ENCODE data around the gene KHSRP.
A peak's percentile ranks its signal among the peaks of the same experiment; 100 is the strongest.

Gene KHSRP

DNA sequence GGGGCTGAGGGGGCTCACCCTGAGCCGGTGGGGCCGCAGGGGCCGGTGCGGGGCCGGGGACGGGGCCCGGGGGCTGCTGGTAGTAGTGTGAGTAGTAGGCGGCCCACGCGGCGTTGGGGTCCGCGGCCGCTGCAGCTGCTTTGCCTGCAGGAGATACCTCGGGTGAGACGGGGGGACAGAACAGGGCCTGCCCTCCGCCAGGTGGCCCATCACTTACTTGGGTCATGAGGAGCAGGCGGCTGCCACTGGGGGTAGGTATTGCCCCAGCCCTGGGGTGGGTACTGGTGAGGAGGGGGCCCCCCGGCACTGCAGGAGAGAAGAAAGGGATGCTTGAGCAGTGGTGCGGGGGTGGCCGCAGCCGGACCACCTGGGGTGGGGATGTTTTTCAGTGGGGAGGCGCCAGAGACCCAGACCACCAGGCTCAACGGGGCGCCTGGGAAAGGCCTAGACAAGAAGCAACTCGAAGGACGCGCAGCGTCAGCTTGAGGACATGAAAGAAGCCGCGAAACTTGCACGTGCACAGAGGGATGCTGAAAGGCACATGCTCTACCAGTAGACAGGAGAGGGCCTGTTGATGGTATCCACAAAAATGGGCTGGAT, 8.9 kb downstream of the KHSRP start:
- TF ChIP-seq, protein P1, sequence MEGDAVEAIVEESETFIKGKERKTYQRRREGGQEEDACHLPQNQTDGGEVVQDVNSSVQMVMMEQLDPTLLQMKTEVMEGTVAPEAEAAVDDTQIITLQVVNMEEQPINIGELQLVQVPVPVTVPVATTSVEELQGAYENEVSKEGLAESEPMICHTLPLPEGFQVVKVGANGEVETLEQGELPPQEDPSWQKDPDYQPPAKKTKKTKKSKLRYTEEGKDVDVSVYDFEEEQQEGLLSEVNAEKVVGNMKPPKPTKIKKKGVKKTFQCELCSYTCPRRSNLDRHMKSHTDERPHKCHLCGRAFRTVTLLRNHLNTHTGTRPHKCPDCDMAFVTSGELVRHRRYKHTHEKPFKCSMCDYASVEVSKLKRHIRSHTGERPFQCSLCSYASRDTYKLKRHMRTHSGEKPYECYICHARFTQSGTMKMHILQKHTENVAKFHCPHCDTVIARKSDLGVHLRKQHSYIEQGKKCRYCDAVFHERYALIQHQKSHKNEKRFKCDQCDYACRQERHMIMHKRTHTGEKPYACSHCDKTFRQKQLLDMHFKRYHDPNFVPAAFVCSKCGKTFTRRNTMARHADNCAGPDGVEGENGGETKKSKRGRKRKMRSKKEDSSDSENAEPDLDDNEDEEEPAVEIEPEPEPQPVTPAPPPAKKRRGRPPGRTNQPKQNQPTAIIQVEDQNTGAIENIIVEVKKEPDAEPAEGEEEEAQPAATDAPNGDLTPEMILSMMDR (IDR thresholded peaks at IDR 0.05; ENCODE audit: control insufficient read depth, insufficient read depth, low read depth, low read length, missing control alignments), result no peak
- DNase-seq (ENCODE audit: low read depth), result no peak
- no peak overlapping the region for H3K4me3 ChIP-seq (ENCODE audit: control insufficient read depth, low read depth, low read length)

DNA sequence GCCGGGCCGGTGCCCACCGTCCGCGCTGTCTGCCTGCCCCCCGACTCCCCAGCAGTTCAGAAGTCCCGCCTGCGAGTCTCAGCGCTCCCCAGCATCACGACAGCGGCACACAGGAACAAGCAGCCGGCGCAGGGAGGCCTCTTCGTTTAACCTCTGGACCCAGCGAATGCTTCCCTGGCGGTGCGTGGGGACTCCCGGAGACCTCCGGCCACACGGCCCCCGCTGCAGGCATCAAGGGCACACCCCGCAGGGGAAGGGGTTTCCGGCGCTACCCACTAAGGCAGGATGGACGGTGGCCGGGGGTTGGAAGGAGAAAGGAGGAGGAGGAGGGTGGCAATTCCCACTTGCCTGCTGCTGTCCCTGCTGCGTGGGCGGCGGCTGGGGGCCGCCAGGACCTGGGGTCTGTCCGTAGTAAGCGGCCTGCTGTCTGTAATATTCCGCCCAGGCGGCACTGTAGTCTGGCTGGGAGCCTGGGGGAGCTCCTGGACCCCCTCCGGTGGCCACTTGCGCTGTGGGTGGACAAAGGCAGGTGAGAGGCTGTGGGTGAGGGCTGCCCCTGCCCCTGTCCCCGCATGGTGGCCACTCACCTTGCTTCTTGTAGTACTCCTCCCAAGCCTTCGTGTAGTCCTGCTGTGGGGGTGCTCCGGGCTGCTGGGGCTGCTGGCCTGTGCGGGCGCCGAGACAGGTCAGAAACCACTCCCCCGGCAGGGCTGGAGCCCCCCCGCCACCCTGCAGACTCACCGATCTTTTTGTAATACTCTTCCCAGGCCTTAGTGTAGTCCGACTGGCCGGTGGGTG, 9.6 kb downstream of the KHSRP start:
- H3K4me3 ChIP-seq (ENCODE audit: control insufficient read depth, low read depth, low read length), result no peak overlapping the region
- DNase-seq (ENCODE audit: low read depth), result no peak
- TF ChIP-seq, protein P1 (IDR thresholded peaks at IDR 0.05; ENCODE audit: control insufficient read depth, insufficient read depth, low read depth, low read length, missing control alignments), result no peak

DNA sequence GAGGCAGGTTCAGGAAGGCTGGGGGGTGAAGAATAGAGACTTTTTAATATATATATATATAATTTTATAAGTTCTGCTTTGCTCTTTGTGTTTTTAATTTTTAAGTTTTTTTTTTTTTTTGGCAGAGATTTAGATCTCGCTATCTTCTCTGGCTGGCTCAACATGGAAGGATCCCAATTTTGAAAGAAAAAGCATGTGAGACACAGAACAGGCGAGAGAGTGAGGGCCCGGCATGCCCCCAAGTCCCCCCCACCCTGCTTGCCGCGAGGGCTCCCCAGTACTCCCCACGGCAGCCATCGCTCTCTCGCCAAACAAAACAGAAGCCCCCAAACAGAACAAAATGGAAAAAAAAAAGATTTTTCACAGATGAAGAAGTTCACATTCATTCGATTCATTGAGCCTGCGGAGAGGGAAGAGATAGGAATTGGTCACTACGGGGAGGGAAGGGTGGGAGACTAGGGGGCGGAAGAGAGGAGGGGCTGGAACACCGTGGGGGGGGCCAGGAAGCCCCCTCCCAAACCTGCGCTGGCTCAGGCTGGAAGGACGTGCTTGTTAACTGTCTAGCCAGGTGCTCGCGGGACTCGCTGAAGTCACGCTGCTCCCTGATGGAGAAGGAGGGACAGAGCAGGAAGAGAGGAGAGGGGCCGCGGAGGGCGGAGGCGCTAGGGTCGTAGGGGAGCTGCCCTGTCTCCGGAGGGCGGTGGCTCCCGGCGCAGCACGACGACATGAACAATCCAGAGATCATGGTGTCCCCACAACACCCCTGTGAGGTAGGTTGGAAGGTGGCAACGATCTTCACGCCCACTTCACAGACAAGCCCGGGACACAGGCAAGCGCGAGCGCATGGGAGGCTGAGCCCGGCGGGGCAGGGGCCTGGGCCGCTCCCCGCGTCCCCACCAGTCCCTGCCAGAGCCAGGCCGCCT, 10.6 kb downstream of the KHSRP start:
- no peak overlapping the region for H3K4me3 ChIP-seq (ENCODE audit: control insufficient read depth, low read depth, low read length)
- no peak for DNase-seq (ENCODE audit: low read depth)
- TF ChIP-seq, protein P1 (IDR thresholded peaks at IDR 0.05; ENCODE audit: control insufficient read depth, insufficient read depth, low read depth, low read length, missing control alignments), result no peak

DNA sequence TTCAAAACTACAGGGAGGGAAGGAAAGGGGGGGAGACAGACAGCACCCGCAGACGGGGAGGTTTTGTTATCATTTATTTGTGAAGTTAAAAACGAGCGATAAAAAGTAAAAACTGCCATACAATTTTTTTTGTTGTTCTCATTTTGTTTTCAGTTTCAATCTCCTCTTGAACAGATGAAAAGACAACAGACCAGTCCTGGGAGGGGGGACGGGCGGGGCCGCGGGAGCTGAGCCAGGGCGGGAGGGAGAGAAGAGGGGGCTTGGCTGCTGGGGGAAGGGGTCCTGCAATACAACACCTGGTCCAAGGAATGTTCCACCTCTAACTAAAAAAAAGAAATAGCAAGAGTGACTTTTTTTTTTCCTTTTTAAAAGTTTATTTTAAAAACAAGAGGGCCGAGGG, 11.3 kb downstream of the KHSRP start:
- no peak overlapping the region for H3K4me3 ChIP-seq (ENCODE audit: control insufficient read depth, low read depth, low read length)
- TF ChIP-seq, protein P1 (IDR thresholded peaks at IDR 0.05; ENCODE audit: control insufficient read depth, insufficient read depth, low read depth, low read length, missing control alignments), result no peak
- DNase-seq (ENCODE audit: low read depth), result no peak

DNA sequence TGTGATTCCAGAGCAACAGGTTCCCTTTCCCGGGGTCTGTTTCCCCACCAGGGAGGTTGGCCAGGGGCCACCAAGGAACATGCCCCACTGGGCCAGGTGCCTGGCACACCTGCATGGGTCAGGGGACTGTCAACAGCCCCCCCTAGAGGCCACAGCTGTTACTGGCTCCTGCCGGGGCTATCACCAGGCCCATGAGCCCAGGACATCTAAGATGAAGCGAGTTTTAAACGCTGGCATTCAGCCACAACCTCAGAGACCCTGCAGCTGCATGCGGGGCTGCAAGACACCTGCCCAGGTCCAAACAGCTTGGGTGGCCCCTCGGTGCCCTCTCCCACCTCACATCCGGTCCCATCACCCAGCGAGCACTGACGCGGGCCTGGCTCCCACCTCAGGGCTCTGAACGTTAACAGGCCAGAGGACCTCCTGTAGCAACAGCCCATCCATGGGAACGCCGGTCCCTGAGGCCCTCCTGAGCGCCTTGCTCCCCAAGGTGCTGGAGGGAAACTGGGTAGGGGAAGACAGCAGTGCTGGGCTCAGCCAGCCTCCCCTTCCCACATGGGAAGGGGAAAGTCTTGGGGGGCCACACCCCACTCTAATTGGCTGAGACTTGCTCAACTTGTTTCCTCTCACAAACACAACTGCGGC, 12.0 kb downstream of the KHSRP start:
- no peak for DNase-seq (ENCODE audit: low read depth)
- H3K4me3 ChIP-seq (ENCODE audit: control insufficient read depth, low read depth, low read length), result no peak overlapping the region
- TF ChIP-seq, protein P1 (IDR thresholded peaks at IDR 0.05; ENCODE audit: control insufficient read depth, insufficient read depth, low read depth, low read length, missing control alignments), result peak; percentile 49

DNA sequence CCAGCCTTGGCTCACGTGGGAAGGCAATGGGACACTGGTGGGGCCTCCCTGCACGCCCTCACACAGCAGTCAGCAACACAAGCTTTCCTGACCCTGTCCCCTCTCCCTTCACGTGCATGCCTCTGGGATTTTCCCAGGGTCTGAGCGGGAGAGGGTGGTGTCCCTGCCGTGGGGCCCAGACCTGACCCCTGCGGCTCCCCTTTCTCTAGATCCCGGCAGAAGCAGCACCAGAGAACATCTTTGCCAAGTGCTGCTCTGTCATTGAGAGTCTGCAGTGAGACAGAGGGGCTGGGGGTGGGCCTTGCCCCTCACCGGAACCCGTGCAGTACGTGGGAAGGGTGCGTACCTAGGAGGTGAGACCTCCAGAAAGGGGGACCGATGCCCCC, 12.6 kb downstream of the KHSRP start:
- TF ChIP-seq, protein P1 (IDR thresholded peaks at IDR 0.05; ENCODE audit: control insufficient read depth, insufficient read depth, low read depth, low read length, missing control alignments), result no peak

More for the DNA sequence above, 12.6 kb downstream of the KHSRP start:
- H3K4me3 ChIP-seq (ENCODE audit: control insufficient read depth, low read depth, low read length), result no peak overlapping the region
- DNase-seq (ENCODE audit: low read depth), result no peak

Measured in AG09309 (cell line).